ENCODE data around the gene HNF1B.

DNA sequence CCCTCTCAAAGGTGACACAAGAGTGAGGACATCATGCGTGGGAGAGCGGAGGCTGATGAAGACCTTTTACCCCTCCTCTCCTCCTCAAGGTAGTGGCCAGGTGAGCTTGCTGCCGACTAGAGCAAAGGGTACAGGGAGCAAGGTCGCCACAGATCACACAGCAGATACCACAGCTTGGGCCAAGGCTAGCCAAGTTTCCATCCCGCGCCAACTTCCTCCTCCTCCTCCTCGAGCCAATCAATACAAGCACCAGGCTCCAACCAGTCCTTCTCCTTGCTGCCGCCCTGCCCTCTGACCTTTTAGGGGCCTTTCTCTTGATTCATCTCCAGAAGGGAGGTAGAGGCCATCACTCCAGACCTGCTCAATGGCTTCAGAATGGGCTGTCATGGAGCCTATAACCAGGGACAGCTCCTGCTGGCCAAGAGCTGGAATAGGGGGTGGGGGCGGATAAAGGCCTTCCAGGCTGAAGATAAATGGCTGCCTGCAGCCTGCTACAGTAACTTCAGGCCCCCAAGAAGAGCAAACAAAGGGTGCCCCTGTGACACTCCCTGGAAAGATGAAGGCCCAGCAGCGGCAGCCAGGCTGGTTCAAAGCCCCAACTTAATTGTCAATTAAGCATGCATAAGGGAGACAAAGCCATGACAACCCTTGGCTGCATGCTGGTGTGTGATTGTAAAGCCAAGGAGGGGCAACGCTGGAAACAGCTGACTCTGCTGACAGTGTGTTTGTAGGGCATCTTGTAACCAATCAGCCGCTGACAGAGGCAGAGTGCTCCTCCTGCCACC is 17.8 kb downstream of the HNF1B start:
- TF ChIP-seq EZH2 (IDR thresholded peaks at IDR 0.05) (no peak), POLR2AphosphoS5 (IDR thresholded peaks at IDR 0.05; ENCODE audit: borderline replicate concordance, low read depth, low read length) (no peak)
